ENCODE results near the gene SLC16A8.

Gene SLC16A8

DNA sequence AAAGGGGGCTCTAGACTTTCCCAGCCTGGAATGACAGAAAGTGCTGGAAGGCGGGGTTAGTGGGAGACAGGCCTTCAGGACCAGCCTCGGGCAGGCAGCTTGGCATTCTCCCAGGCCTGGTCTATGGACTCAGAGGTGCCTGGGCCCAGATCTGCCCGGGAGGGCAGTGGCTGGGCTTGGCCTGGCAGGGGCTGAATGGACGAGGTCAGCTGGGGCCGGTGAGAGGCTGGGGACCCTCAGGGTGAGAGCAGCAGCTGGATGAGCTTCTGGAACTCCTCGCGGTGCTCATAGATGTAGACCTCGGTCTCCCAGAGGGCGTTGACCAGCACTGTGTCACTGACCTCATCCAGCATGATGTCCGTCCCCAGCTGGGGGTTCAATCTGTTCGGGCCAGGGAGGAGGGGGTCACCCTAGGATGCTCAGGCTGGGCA is 28.0 kb upstream of the SLC16A8 start:
- DNase-seq (ENCODE audit: low spot score), result no peak

DNA sequence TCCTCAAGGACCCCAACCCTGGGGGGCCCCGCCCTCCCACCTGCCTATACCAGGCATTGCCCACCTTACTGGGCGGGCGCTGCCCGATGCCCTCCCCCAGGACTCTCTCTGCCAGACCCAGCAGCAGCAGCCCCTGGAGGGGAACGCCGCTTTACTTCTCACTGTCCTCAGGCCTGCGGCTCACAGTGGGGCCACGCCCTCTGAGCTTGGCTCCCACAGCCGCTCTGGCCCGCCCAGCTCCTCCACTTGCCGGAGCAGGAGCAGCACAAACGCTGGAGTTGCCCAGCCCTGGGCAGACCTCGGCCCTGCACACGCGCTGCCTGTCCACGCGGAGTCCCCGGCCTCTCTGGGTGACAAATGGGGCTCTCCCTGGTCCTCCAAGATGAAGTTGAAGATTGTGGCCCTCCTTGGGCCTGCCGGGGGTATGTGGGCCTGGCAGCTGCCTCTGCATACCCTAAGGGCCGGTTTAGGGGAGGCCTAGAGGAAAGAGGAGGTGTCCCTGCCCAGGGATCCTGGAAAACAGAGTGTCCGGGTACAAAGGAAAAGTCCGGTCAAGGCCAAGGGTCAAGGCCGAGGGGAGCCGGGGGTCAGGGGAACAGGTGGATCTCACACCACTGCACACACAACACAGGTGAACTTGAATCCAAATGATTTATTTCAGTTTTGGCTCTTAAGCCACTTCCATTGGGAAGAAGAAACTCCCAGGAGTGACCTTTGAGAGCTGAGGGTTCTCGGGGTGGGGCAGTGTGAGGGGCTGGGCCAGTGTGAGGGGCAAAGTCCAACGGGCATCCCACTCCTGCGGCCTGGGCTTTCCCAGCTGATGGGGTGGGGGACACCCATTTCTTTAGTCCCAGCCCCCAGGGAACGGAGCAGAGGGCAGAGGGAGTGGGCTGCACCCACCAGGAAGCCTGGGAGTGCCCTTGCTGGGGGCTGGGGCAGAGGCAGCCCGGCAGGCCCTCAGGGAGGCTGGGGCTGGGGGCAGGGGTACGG is 27.2 kb upstream of the SLC16A8 start:
- DNase-seq (ENCODE audit: low spot score), result no peak

DNA sequence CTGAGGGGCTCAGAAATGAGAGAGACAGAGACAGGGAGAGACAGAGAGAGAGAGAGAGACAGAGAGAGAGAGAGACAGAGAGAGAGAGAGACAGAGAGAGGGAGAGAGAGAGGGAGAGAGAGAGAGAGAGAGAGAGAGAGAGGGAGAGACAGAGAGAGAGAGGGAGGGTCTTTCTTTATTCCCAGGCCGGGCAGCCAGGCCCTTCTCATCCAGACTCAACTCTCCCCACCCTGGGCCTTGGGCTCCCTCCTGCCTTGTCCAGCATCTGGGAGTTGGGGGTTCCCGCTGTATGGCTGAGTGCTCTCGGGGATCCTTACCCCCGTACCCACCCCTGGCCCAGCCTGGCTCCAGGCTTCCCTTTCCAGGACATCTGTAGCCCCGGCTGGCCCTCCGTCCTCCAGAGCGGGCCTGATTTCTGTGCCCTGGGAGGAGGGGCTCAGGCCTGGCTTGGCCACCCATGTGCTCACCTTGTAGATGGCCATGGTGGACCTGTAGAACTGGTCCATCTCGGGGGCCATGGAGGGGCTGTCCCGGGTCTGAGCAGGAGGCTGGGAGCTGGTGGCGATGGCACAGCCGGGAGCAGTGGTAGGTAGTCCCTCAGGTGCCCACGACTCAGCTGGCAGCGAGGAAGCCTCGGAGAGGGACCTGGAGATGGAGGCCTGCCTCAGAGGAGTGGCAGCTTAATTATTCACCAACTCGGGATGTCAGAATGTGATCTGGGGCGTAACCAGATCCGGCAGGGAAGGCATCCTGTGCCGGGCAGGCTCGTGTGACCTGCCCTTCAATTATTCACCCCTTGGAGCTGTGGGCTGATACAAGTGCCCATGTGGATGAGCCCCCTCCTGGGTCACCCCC is 26.3 kb upstream of the SLC16A8 start, which contains the start of gene BAIAP2L2:
Gene BAIAP2L2 (minus strand): TSS at position 677 of the 855 bp plus-strand sequence. CDS start 159 bp downstream, at position 518.
- no peak for DNase-seq (ENCODE audit: low spot score)

DNA sequence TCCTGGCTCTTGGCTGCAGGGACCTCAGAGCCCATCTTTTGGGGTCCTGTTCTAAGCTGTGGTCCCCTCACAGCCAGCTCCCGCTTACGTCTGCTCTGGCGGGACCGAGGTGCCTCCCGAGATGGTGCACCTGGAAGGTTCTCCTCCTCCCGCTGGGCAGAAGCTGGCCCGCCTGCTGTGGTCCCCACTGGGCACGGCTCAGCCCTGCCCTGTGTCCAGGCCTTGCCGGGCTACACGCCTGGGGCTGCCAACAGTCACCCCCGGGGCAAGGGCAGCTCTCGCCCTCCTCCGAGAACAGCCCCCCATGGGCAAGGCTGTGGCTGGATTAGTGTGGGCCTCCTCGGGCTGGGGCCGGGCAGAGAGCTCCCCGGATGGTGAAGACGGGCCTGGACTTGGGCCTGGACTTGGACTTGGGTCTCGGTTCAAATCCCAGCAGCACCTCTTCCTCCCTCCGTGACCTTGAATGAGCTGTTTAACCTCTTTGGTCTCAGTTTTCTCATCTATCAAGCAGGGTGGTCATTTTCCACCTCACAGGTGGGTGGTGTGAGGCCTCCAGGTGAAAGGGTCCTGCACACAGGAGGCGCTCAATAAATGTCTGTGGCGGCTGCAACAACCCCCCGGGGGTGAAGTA is 25.5 kb upstream of the SLC16A8 start:
- DNase-seq (ENCODE audit: low spot score), result no peak

DNA sequence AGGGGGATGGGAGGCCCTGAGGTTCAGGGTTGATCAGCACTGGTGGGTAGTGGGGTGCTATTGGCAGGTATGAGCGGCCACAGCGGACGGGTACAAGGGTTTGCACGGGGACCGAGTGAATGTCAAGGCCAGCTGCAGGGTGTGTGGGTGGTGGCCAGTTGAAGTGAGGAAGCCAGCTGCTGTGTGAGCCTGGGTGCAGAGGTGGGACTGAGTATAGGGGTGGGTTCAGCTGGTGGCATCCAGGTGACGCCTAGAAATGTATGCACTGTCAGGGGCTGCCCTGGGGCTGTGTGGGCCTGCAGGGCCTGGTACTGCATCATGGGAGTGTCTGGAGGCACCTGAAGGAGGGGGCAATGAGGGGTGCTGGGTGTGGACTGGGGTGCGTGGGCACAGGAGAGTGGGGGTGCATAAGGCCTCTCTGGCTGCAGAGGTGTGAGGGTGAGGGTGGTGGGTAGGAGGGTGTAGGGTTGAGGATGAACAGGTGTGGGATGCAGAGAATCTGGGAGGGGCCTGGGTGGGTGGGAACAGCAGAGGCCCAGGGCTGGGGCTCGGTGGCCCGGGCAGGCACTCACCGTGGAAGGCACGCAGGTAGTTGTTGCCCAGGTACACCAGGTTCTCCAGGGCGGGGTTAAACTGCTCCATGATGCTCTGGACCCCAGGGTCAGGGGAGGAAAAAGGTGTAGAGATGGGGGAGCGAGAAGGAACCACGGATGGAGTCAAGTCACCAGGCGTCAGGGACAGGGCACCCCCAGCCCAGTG is 24.8 kb upstream of the SLC16A8 start:
- no peak for DNase-seq (ENCODE audit: low spot score)

DNA sequence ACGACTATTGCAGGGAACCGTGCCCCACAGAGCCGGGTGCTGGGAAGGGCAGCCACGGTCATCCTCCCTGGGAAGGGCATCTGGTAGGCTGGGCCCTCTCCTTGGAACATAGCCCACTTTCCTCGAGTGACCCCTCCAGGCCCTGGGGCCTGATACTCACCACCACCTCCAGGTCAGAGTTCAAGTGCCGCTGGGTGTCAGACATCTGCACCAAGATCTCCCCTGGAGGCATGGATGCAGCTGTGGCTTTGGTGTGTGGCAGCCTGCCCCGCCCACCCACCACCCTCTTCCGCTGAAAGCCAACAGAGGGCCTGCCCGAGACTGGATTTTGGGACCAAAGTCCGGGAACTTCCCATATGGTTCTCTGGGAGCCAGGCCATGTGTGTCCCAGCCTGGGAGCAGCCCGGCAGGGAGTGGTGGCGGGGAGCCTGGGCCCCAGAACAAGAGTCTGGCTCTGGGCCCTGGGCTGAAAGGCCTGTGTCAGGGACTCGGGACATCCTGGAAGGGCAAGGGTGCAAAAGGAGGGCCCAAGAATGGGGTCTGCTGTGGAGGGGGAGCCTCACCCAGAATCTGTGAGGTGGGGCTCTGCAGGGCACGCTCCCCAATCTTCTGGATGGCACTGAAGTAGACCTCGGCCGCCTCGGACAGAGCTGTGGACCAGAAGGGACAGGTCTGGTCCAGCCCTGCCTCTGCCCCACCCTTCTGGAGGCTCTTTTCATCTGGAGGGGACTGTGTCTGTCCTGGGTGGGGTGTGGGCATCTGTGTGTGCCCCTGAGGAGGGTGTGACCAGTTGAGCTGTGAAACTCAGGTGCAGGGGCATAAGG is 23.9 kb upstream of the SLC16A8 start:
- DNase-seq (ENCODE audit: low spot score), result no peak

DNA sequence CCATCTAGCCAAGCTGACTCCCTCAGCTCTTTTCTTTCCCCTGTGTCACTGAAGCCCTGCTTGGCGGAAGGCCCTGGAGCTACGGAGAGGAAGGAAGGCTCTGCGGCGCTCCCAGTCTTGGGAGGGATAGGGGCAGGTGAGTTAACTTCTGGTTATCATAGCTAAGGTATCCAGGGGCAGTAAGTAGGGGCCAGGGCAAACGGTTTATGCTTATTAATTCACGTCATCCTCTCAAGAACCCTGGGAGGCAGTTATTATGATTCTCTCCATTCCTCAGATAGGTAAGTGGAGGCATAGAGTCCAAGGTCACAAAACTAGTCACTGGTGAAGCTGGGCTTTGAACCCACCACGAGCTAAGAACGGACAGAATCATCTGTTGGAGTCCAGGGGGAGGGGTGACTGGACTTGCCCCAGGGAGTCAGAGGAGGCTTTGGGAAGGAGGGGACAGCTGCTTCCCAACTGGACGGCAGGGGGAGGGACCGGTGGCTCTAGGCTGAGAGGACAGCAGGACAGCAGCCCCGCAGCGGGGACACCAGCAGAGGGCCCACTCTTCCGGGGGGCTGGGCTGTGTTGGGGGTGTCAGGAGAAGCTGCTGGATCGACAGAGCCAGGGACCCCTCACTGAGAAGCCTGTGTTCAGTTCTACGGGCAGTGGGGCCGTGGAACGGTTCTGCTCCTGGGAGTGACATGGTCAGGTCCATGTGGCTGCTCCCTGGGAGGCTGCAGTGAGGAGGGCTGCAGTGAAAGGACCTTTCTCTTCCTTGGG is 23.0 kb upstream of the SLC16A8 start:
- peak; percentile 41 for DNase-seq (ENCODE audit: low spot score)

DNA sequence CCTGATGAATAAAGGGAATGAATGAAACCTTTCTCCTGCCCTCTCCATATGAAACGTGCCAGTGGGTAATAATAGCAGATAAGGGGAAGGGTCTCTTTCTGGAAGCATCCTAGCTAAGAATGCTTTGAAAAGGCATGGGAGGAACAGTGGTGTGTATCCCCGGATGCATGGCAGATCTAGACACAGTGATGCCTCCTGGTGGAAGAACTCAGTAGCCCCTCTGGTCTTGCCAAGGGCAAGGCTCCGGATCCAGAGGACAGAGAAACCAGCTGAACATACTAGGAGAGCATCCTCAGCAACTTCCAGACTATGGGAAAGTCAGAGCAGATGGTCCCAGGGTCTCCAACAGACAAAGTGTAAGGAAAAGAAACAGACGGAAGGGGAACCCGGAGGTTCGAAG is 20.1 kb upstream of the SLC16A8 start:
- no peak for DNase-seq (ENCODE audit: low spot score)

DNA sequence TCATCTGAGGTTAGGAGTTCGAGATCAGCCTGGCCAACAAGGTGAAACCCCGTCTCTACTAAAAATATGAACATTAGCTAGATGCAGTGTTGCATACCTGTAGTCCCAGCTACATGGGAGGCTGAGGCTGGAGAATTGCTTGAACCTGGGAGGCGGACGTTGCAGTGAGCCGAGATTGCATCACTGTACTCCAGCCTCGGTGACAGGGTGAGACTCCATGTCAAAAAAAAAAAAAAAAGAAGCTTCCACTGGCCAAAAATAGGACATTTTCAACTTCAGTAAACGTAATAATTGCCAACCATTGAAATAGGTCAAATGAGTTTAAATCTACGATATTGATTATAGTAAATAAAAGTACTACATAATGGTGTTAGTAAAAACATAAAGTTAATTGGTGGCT is 19.7 kb upstream of the SLC16A8 start:
- no peak for DNase-seq (ENCODE audit: low spot score)

DNA sequence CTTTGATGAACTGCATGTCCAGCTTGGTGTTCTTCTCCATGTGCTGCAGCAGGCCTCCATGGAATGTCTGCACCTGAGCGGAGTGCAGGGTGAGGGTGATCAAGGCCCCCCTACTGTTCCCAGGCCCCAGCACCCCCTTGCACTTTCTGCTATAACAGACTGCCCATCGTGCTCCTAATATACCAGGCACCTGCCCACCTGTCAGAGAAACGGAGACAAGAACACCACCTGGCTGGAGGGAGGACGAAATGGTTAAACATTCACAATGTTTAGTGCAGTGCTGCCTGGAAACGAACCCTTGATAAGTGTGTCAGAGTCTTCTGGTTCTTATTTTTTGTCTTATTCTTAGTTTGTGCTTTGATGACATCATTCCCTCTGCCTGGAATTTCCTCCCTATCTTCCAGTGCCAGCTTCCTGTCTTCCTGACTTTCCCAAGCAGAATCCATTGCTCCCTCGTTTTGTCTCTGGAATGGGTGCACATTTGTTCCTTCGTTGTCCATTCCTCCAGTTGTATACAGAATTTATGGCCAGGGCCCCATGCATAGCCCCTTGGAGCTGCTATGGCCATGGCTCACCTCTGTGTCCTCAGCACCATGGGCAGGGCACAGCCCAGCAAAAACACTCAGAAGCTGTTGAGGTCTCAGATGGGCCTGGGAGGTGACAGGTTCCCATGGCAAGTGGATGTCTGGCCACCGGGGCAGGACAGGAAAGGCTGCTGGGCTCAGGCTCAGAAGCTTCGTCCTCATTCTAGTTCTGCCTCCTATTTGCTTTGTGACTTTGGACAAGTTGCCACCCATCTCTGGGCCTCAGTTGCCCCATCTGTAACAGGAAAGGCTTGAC is 14.6 kb upstream of the SLC16A8 start:
- no peak for DNase-seq (ENCODE audit: low spot score)

DNA sequence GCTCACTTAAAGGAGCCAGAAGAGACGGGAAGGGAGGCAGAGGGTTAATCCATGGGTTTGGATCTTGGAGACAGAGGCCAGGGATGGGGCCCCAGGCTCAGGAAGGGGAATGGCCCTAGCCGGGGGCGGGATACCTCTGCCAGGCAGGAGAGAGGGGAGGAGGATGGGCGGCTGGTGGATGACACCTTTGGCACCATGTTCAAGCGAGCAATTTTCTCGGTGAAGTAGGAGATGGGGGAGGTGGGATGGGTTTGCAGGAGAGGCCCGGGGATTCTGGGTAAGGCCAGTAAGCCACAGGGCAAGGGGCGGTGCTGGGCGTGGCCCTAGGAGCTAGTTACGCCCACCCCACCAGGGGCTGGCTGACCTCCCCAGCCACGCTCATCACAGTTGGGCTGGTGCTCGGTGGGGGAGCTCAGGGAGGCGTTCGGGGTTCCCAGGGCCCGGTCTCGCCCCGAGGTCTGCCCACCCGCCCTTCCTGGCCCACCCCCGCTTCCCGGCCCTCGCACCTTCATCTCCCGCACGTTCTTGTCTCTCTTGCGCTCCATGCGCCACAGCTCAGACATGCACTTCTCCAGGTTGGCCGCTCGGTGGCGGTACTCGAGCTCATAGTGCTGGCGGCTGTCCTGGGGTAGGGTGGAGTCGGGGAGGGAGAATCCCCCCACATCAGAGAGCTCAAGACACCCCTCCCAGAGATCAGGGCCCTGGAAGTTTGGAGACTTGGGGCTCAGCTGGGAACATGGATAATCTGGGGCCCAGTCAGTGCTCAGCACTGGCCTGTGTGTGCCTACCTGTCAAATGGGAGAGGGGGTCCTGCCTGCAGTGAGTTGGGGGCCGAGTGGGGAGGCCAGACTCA is 13.8 kb upstream of the SLC16A8 start:
- peak; percentile 88 for DNase-seq (ENCODE audit: low spot score)

DNA sequence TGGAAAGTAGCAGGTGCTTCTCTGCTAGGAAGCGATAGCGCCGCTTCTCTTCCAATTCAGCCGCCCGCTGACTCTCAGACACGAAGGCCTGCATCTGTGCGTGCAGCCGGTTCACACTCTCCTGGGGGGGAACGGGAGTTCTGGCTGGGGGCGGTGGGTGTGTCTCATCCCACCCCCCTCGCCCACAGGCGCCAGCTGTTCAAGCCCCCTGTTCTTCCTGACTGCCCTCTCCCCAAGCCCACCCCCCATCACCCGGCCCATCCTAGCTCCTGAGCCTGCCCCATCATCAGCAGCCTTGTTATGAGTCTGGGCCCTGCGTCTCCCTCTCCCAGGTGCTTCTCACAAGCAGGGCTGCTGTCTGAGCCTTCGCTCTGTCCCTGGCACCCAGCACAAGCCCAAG is 13.1 kb upstream of the SLC16A8 start:
- no peak for DNase-seq (ENCODE audit: low spot score)

DNA sequence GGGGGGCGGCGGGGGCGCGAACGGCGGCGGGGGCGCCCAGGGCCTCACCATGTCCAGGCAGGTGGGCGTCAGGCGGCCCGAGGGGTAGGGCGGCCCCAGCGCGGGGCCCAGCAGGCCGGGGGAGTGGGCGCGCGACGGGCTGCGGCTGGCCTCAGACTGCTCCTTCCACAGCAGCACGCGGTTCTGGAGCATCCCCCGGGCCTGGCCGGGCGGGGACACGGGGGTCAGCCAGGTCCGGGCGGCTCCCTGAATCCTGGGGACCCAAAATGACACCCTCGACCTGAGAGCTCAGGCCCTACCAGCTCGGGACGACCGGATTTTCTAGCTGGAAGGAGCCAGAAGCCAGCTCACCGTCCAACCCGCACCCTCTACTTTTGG is 5.5 kb upstream of the SLC16A8 start:
- no peak for DNase-seq (ENCODE audit: low spot score)

DNA sequence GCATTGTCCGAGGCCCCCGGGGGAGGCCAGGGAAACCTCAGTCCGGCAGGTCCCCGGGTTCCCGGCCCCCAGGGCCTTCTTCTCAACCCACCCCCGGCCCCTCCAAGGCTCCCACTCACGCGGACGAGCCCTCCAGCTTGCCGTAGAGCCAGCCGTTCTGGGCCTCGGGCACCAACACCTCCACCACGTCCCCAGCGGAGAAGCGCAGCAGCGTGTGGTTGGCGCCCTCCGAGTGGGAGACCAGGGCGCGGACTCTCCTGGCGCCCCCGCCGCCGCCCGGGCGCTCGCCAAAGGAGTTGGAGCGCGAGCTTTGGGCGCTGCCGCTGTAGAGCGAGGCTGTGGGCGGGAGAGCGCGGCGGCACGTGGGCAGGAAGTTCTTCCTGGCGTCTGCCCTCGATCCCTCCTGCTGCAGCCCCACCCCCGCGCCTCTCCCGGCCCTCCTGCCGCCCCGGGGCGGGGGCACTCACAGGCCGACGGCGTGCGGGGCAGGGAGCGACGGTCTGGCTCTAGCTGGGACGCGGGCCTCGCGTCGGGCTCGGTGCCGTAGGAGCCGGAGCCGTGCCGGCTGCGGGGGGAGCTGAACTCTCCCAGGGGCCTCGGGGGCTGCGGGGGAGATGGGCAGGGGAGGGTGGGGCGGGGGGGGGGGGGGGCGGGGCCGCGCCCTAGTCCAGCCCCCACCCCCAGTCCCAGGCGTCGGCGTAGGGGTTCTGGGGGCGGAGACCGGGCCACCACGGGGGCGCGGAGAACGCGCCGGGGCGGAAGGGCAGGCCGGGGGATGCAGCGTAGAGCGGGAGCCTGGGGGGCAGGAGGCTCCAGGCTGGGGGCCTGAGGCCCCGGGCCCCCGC is 4.9 kb upstream of the SLC16A8 start:
- DNase-seq (ENCODE audit: low spot score), result no peak

DNA sequence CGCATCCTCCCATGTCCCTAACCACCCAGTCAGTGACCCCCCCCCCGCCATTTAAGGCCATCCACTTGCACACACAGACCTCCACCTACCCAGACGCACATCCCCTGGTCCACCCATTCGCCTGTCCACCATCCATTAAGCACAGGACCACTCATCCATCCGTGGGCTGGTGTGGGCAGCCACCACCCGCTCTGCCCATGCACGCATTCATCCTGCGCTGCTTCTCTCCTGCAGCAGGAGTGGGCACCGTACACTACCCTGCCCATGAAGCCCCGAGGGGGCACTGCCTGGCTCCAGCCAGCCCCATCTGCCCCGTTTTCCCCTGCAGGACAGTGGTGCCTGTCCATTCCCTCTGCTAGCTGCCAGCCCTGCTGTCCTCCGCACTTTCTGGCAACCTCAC is 3.9 kb upstream of the SLC16A8 start:
- no peak for DNase-seq (ENCODE audit: low spot score)

DNA sequence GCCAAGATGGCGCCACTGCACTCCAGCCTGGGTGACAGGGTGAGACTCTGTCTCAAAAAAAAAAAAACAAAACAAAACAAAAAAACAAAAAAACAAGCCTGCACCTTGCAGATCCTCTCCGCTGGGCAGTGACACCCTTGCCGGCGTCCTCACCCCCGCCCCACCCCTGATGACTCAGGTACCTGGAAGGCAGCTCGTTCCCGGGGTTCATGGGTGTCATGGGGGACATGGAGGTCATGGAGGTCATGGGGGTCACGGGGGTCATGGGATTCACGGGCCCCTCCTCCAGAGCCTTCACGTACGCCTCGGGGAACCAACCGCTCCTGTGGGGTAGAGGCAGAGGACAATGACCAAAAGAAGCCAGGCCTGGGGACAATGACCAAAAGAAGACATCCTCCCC is 3.0 kb upstream of the SLC16A8 start:
- DNase-seq (ENCODE audit: low spot score), result no peak

Measured in ecto neural progenitor cell (in vitro differentiated cells).